Endothelial cell of umbilical vein (primary cell): ENCODE measurements around the gene CAMTA1. TPM values are rescaled to one million over a fixed set of nuclear protein-coding genes. Genes with fewer than 3 reads are reported as not detected.

Experiments
- BruUV-seq: library from RNA; stranded (reverse); fragments of 400-500 nt; replicated peaks from 2 replicates; lab custom pipeline; 2021; lab: Mats Ljungman, UMichigan
- CTCF ChIA-PET: fragments of 300-600, 350-600 bp; sonication (Branson Sonifier 250); formaldehyde crosslinking; loops from one replicate; lab custom pipeline; 2021; ENCODE audit warnings: antibody characterized with exemption, inconsistent platforms; lab: Charles Lee
- POLR2A ChIA-PET: fragments of 300-600, 350-600 bp; sonication (Branson Sonifier 250); formaldehyde crosslinking; loops from one replicate; lab custom pipeline; 2021; ENCODE audit warnings: antibody characterized with exemption, inconsistent platforms; lab: Charles Lee
- DNase-seq: peaks from one replicate; pipeline ENCODE4 v3.0.0-alpha.2; 2011; ENCODE audit warnings: low read depth, low spot score
- FAIRE-seq: peaks from 2 replicates; lab custom pipeline; 2011; peaks lifted over from hg19 to GRCh38; lab: Jason Lieb, UNC
- H2AFZ ChIP-seq: 2 replicates; pipeline ENCODE4 v1.6.0; 2012; ENCODE audit warnings: low read depth, low read length, control low read depth, inconsistent platforms
- H3K27ac ChIP-seq: 2 replicates; pipeline ENCODE4 v1.5.1; 2011; ENCODE audit warnings: low read depth, mild to moderate bottlenecking, control low read depth, low read length, moderate library complexity; ENCODE audit not compliant: insufficient read depth
- H3K27me3 ChIP-seq, 2 experiments: 2 replicates each; pipeline versions ENCODE4 v1.6.0 to v1.6.1; 2011; ENCODE audit warnings: low read length in 2 of 2, mixed read lengths in 1 of 2; ENCODE audit not compliant: control insufficient read depth in 2 of 2, insufficient read depth in 2 of 2
- H3K36me3 ChIP-seq, 2 experiments: 2 replicates in 1 of 2; 3 replicates in 1 of 2; pipeline ENCODE4 v1.5.1; 2011; ENCODE audit warnings: low read length in 2 of 2, mild to moderate bottlenecking in 1 of 2, moderate library complexity in 1 of 2; ENCODE audit not compliant: control insufficient read depth in 2 of 2, insufficient read depth in 2 of 2; ENCODE audit errors: extremely low read depth in 1 of 2
- H3K4me1 ChIP-seq: 3 replicates; pipeline ENCODE4 v1.5.1; 2011; ENCODE audit warnings: mild to moderate bottlenecking, low read length; ENCODE audit not compliant: control insufficient read depth, insufficient read depth; ENCODE audit errors: extremely low read depth
- H3K4me2 ChIP-seq: 2 replicates; pipeline ENCODE4 v1.6.1; 2011; ENCODE audit warnings: low read length, control low read depth, mixed read lengths; ENCODE audit not compliant: insufficient read depth
- H3K4me3 ChIP-seq, 3 experiments: fragments of 200-600 bp in 1 of 3; sonication (generic), shearing (Covaris generic) in 1 of 3; replicated peaks in 1 of 3; 2 replicates each; pipeline ENCODE4 v1.5.1; 2011 to 2016; ENCODE audit warnings: control low read depth in 3 of 3, low read length in 3 of 3, mild to moderate bottlenecking in 2 of 3, inconsistent platforms in 1 of 3, low read depth in 1 of 3, moderate library complexity in 1 of 3; ENCODE audit not compliant: insufficient read depth in 1 of 3
- H3K79me2 ChIP-seq: 2 replicates; pipeline ENCODE4 v1.6.0; 2012; ENCODE audit warnings: low read length, inconsistent platforms; ENCODE audit not compliant: control insufficient read depth, insufficient read depth
- H3K9ac ChIP-seq: replicated peaks from 2 replicates; pipeline ENCODE3; 2011; ENCODE audit warnings: low read length, control low read depth; ENCODE audit not compliant: insufficient read depth; ENCODE audit errors: extremely low read depth
- H3K9me1 ChIP-seq: replicated peaks from 3 replicates; pipeline ENCODE4 v1.6.0; 2011; ENCODE audit warnings: mild to moderate bottlenecking, low read length; ENCODE audit not compliant: control insufficient read depth, insufficient read depth; ENCODE audit errors: extremely low read depth
- H3K9me3 ChIP-seq: replicated peaks from 2 replicates; pipeline ENCODE4 v1.5.1; 2012; ENCODE audit warnings: low read length, inconsistent platforms; ENCODE audit not compliant: control insufficient read depth, insufficient read depth
- H4K20me1 ChIP-seq: replicated peaks from 2 replicates; pipeline ENCODE3; 2011; ENCODE audit warnings: mild to moderate bottlenecking, low read length; ENCODE audit not compliant: control insufficient read depth, insufficient read depth; ENCODE audit errors: extremely low read depth
- EZH2 ChIP-seq: IDR thresholded peaks from 2 replicates; pipeline ENCODE4 v1.6.1; 2012; ENCODE audit warnings: borderline replicate concordance, low read depth, mild to moderate bottlenecking, moderate library complexity, low read length, inconsistent platforms; ENCODE audit not compliant: severe bottlenecking
- FOS ChIP-seq: IDR thresholded peaks from 2 replicates; pipeline ENCODE4 v1.6.1; 2011; ENCODE audit warnings: mild to moderate bottlenecking, low read length, moderate library complexity, borderline replicate concordance; ENCODE audit not compliant: insufficient read depth
- GATA2 ChIP-seq: IDR thresholded peaks from 2 replicates; pipeline ENCODE4 v1.7.0; 2011; ENCODE audit warnings: low read depth, mild to moderate bottlenecking, moderate library complexity, mixed read lengths, low read length; ENCODE audit not compliant: insufficient read length, insufficient read depth
- JUN ChIP-seq: IDR thresholded peaks from 2 replicates; pipeline ENCODE4 v1.6.1; 2011; ENCODE audit warnings: borderline replicate concordance, low read depth; ENCODE audit not compliant: insufficient read length, insufficient read depth
- MYC ChIP-seq: IDR thresholded peaks from one replicate; pipeline ENCODE4 v1.6.1; 2011; ENCODE audit warnings: mild to moderate bottlenecking, low read depth, low read length
- POLR2A ChIP-seq: IDR thresholded peaks from 2 replicates; pipeline ENCODE4 v1.6.1; 2012; ENCODE audit warnings: low read depth, mild to moderate bottlenecking, control low read depth, low read length
- POLR2AphosphoS5 ChIP-seq: IDR thresholded peaks from 2 replicates; pipeline ENCODE4 v1.6.1; 2012; ENCODE audit warnings: low read depth, mild to moderate bottlenecking, control low read depth, low read length, moderate library complexity; ENCODE audit not compliant: insufficient read depth
- dilution Hi-C: fragments of 300-500 bp; cut with MboI; formaldehyde crosslinking; loops from one replicate; pipeline ENCODE4 v1.15.0; 2019; ENCODE audit warnings: low sequenced_read_pairs; ENCODE audit not compliant: extremely low pct_ligation_motif_present
- intact Hi-C: fragments of 100-400 bp; cut with micrococcal nuclease; formaldehyde crosslinking; loops from one replicate; pipeline ENCODE4 v1.10.0; 2022
- polyA plus RNA-seq, 4 experiments: library from polyadenylated mRNA; depleted of rRNA in 3 of 4; stranded (reverse) in 3 of 4; unstranded in 1 of 4; fragments of >200 nt; gene quantifications; 2 replicates each; pipeline versions ENCODE4 v1.2.1 to v1.2.3, GENCODE V29; 2011 to 2012; ENCODE audit warnings: missing spikeins in 1 of 4
- total RNA-seq: library from RNA; stranded (reverse); gene quantifications from 2 replicates; pipeline ENCODE4 v1.2.3, GENCODE V29; 2021
- TF ChIP-seq, protein P1 (sequence below), 2 donors: IDR thresholded peaks; 1 replicate in 1 of 2; 2 replicates in 1 of 2; pipeline ENCODE4 v1.5.1; 2011; ENCODE audit warnings: low read length in 2 of 2, mild to moderate bottlenecking in 2 of 2, moderate library complexity in 2 of 2, control low read depth in 1 of 2, inconsistent platforms in 1 of 2, low read depth in 1 of 2; ENCODE audit not compliant: insufficient read depth in 1 of 2; ENCODE audit errors: extremely low read depth in 1 of 2
- TF ChIP-seq, protein P2 (sequence below): IDR thresholded peaks from 2 replicates; pipeline ENCODE4 v1.6.1; 2011; ENCODE audit not compliant: insufficient read depth, insufficient read length

Gene CAMTA1
- total and polyA plus RNA-seq, 2 donors (not counting 3 experiments of a cell fraction or from before 2014, with no cell fraction given): 50.8 to 92.7 TPM

DNA sequence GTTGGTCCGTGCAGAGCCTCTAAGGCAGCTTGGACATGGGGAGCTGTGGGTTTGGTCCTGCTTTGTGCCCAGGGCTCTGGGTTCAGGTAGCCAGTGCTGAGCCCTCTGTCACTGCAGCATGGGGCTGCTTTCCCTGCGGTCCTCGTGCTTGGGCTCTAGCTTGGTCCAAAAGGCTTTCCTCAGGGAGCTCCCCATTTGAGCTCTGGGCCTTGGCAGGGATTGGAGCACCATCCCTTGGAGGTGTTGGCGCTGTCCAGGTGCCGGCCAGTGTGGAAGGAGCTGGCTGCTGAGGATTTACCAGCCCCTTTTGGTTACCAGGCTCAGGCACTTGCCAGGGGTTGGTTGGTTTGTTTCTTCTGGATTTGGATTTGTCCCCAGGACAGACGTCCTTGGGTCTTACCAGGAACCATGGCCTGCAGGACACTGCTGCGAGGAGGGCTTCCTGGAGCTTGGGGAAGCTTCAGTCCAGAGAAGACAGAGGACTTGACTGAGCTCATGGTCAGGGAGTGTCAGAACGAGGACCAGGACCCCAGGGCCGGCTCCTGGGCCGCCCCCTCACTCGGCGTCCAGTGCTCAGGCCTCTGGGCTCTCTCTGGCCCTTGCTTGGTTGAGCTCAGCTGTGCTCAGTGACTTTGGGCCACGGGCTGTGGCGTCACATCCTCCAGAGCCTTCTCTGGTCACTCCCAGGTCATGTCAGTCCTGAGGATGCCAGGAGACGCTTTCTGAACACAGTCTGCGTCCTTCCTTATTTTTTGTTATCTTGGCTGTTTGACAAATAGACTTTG is 224.7 kb downstream of the CAMTA1 start:
- BruUV-seq: no TSS peak
- Histone ChIP-seq H3K36me3 (no peaks in the 10 kb centered on the region), H4K20me1 (no peaks in the 10 kb centered on the region), H3K79me2 (no peaks in the 10 kb centered on the region), H2AFZ (no peak overlapping the region), H3K9me3 (no peaks in the 10 kb centered on the region), H3K27ac (no peak overlapping the region), H3K4me2 (no peak overlapping the region), H3K9ac (no peak overlapping the region), H3K4me3 (no peak overlapping the region), H3K9me1 (no peaks in the 10 kb centered on the region), H3K4me1 (no peaks in the 10 kb centered on the region), H3K27me3 (no peaks in the 10 kb centered on the region)
- FAIRE-seq (no peak), DNase-seq (no peak)
- intact Hi-C loops: no loop called here
- dilution Hi-C loops: no loop called here
- ChIA-PET CTCF (interaction anchor here (1.1 to 1.6 kb wide), 2 partner anchors 13 to 214 kb away, joined by 3 read pairs; no protein-coding TSS in a partner anchor), POLR2A (no interaction called here)
- TF ChIP-seq POLR2A: no peak
- TF ChIP-seq FOS: no peak
- TF ChIP-seq MYC: no peak
- TF ChIP-seq, protein P1, sequence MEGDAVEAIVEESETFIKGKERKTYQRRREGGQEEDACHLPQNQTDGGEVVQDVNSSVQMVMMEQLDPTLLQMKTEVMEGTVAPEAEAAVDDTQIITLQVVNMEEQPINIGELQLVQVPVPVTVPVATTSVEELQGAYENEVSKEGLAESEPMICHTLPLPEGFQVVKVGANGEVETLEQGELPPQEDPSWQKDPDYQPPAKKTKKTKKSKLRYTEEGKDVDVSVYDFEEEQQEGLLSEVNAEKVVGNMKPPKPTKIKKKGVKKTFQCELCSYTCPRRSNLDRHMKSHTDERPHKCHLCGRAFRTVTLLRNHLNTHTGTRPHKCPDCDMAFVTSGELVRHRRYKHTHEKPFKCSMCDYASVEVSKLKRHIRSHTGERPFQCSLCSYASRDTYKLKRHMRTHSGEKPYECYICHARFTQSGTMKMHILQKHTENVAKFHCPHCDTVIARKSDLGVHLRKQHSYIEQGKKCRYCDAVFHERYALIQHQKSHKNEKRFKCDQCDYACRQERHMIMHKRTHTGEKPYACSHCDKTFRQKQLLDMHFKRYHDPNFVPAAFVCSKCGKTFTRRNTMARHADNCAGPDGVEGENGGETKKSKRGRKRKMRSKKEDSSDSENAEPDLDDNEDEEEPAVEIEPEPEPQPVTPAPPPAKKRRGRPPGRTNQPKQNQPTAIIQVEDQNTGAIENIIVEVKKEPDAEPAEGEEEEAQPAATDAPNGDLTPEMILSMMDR (IDR thresholded peaks at IDR 0.05; ENCODE audit: extremely low read depth in 1 of 2, insufficient read depth in 1 of 2, low read depth in 1 of 2, low read length in 2 of 2): no peak
- no peak for TF ChIP-seq POLR2AphosphoS5
- TF ChIP-seq GATA2: no peak
- no peak for TF ChIP-seq JUN
- TF ChIP-seq, protein P2, sequence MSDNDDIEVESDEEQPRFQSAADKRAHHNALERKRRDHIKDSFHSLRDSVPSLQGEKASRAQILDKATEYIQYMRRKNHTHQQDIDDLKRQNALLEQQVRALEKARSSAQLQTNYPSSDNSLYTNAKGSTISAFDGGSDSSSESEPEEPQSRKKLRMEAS: no peak
- TF ChIP-seq EZH2: no peak
